ENCODE data around the gene RIPK4.

RIPK4 gene

GRCh38 chr21:41802684-41803083 lies 35.8 kb upstream of the RIPK4 start:
- no peak for DNase-seq (ENCODE audit: low read depth)
- H3K4me3 ChIP-seq (ENCODE audit: low read depth, low read length), result no peak overlapping the region
- TF ChIP-seq, protein P1, sequence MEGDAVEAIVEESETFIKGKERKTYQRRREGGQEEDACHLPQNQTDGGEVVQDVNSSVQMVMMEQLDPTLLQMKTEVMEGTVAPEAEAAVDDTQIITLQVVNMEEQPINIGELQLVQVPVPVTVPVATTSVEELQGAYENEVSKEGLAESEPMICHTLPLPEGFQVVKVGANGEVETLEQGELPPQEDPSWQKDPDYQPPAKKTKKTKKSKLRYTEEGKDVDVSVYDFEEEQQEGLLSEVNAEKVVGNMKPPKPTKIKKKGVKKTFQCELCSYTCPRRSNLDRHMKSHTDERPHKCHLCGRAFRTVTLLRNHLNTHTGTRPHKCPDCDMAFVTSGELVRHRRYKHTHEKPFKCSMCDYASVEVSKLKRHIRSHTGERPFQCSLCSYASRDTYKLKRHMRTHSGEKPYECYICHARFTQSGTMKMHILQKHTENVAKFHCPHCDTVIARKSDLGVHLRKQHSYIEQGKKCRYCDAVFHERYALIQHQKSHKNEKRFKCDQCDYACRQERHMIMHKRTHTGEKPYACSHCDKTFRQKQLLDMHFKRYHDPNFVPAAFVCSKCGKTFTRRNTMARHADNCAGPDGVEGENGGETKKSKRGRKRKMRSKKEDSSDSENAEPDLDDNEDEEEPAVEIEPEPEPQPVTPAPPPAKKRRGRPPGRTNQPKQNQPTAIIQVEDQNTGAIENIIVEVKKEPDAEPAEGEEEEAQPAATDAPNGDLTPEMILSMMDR (conservative IDR thresholded peaks at IDR 0.05; ENCODE audit: low read depth, low read length), result no peak

GRCh38 chr21:41802198-41802584 lies 35.3 kb upstream of the RIPK4 start:
- TF ChIP-seq, protein P1 (conservative IDR thresholded peaks at IDR 0.05; ENCODE audit: low read depth, low read length), result no peak
- DNase-seq (ENCODE audit: low read depth), result no peak
- H3K4me3 ChIP-seq (ENCODE audit: low read depth, low read length), result no peak overlapping the region

GRCh38 chr21:41801321-41802197 lies 34.7 kb upstream of the RIPK4 start:
- TF ChIP-seq, protein P1 (conservative IDR thresholded peaks at IDR 0.05; ENCODE audit: low read depth, low read length), result no peak
- no peak overlapping the region for H3K4me3 ChIP-seq (ENCODE audit: low read depth, low read length)
- DNase-seq (ENCODE audit: low read depth), result no peak

DNA sequence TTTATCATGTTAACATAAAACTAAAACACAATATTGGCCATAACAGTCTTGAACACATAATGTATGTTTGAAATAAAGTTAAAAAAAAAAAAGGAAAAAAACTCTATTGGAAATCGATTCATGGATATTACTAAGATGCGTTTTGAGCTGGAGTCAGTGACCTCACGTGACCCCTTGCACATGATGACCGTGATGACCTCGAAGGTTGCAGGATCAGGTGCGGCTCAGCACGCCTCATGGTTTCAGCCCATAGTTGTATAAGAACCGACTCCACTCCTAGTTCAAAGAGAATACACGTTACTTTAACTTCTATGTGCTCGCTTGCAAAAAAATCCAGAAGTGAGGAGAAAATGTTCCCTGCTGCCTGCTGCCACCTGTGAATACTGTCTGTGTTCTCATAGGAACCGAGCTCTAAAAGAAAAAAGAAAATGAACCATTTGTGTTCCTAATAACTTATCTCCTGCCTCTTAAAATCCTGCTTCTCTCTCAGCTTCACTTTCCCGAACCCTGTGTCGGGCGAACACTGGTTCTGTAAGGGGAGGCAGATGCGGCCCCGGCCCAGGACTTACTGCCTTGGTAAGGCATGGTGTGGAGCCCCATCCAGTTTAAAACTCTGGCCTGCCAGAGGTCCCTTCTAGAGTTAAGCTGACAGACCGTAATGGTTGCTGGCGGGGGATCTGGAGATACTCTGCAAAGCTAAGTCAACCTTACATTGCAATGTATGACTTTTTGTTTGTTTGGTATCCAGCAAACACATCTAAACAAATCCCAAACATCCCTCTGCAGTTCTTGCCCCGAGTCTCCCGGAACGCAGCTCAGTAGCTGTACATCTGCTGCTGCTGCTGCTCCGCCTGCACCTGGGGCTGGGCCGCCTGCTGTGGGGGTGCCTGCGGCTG lies 33.8 kb upstream of the RIPK4 start:
- TF ChIP-seq, protein P1 (conservative IDR thresholded peaks at IDR 0.05; ENCODE audit: low read depth, low read length), result no peak
- H3K4me3 ChIP-seq (ENCODE audit: low read depth, low read length), result no peak overlapping the region
- no peak for DNase-seq (ENCODE audit: low read depth)

- TF ChIP-seq, protein P1 (conservative IDR thresholded peaks at IDR 0.05; ENCODE audit: low read depth, low read length), result no peak
- DNase-seq (ENCODE audit: low read depth), result no peak
- H3K4me3 ChIP-seq (ENCODE audit: low read depth, low read length), result no peak overlapping the region
Observed at GRCh38 chr21:41799763-41800162, 32.9 kb upstream of the RIPK4 start.

DNA sequence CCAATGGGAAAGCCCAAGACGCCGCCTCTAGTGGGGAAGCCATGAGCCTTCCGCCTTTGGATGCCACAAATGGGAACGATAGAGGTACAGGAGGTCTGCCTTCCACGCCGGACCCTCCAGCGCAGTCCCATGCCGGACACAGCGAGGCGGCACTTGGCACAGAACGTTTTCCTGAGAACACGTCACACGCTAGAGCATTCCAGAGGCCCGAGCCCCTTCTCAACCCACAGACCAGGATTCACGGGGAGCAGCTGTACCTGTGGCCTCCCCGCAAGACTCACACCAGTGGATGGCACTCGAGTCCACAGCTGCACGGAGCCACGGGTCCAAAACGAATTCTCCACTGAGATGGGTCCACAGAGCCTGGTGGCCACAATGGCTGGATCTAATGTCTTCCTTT lies 31.5 kb upstream of the RIPK4 start:
- H3K4me3 ChIP-seq (ENCODE audit: low read depth, low read length), result no peak overlapping the region
- no peak for DNase-seq (ENCODE audit: low read depth)
- TF ChIP-seq, protein P1 (conservative IDR thresholded peaks at IDR 0.05; ENCODE audit: low read depth, low read length), result no peak

All from choroid plexus epithelial cell (primary cell).